GM19397 (cell line): ENCODE measurements around the gene VASN.

Source experiments
- ATAC-seq: cut with Tn5 transposase; IDR thresholded peaks from one replicate; pipeline ENCODE4 v1.9.1; 2021; ENCODE audit warnings: mild to moderate bottlenecking, moderate library complexity; ENCODE audit not compliant: unreplicated experiment

VASN gene

DNA sequence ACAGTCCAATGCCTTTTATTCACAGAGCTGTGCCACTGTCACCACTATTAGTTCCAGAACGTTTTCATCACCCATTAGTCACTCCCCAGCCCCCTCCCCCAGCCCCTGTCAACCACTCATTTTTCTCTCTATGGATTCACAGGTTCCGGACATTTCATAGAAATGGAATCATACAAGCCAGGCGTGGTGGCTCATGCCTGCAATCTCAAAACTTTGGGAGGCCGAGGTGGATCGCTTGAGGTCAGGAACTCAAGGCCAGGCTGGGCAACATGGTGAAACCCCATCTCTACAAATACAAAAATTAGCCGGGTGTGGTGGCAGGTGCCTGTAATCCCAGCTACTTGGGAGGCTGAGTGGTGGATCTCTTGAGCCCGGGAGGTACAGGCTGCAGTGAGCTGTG lies 19.8 kb upstream of the VASN start:
- ATAC-seq: no peak

DNA sequence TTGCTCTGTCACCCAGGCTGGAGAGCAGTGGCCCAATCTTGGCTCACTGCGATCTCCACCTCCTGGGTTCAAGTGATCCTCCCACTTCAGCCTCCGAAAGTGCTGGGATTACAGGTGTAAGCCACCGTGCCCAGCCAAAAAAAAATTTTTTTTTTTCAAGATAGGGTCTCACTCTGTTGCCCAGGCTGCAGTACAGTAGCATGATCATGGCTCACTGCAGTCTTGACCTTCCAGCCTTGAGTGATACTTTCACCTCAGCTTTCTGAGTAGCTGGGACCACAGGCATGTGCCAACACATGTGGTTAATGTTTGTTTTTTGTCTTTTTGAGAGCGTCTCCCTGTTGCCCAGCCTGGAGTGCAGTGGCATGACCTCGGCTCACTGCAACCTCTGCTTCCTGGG lies 18.8 kb upstream of the VASN start:
- ATAC-seq: no peak

DNA sequence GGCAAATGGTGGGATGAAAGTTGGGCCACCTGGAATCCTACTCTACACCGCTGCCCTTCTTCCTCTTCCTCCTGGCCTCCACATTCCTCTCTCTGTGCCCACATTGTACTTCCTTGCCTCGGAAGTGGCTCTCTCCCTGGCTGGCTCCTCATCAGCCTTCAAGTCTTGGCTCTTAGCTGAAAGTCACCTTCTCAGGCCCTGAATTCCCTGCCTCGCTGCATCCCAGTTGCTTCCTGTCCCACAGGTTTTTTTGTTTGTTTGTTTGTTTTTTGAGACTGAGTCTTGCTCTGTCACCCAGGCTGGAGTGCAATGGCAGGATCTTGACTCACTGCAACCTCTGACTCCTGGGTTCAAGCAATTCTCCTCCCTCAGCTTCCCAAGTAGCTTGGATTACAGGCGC lies 18.0 kb upstream of the VASN start:
- no peak for ATAC-seq

DNA sequence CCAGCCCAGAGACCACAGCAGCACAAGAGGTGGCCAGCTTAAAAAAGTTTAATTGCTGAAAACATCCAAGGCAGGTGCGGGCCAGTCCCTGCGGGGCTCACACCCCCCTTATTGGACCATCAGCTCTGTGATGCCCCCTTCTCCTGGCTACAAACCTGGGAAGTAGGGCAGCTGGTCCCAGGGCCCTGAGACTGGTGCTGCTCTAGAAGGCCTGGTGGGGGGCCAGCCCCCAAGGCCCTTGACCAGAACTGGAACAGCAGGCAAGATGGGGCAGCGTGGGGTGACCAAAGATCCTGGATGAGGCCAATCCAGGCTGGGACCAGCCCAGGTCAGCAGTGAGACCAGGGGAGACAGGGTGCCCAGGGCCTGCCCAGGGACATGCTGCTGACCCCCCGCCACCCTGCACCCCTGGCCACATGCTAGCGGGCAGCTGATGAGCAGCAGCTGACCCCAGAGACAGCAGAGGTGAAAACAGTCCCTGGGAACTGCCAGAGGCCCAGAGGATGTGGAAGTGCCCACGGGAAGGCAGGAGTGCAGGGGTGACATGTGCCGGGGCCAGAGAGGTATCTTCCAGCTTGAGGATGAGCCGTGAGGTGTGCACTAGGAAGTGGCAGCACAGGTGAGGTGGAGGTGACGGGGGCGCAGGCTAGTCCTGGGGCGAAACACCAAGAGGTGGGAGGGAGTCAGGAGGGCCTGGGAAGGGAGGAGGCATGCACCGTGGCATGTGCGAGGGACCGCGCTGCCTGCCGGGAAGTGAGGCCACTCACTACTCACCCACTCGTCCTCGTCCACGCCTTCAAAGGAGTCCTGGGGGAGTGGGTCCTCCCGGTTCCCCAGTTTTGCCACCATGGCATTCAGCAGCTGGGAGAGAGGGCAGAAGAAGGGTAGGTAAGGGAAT lies 16.9 kb upstream of the VASN start:
- ATAC-seq: no peak

DNA sequence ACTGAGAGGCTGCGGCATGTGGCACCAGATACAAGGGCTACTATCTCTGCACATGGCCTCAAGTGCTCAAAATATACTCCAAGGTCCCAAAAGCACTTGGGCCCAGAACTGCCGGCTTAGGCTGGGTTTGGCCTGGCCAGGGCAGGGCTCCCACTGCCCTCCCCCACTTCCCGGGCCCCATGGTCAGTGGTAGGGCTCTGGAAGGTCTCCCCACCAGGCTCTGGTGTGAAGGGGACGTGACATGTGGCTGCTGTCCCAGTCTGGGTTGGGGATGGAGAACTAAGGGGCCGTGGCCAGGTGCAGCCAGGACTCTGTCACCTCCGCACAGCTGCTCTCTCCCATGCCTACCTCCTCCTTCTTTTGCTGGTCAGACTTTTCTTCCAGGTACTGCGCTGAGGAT lies 14.8 kb upstream of the VASN start:
- ATAC-seq: no peak

- no peak for ATAC-seq
Measured at GRCh38 chr16:4358236-4358635, 13.4 kb upstream of the VASN start.

DNA sequence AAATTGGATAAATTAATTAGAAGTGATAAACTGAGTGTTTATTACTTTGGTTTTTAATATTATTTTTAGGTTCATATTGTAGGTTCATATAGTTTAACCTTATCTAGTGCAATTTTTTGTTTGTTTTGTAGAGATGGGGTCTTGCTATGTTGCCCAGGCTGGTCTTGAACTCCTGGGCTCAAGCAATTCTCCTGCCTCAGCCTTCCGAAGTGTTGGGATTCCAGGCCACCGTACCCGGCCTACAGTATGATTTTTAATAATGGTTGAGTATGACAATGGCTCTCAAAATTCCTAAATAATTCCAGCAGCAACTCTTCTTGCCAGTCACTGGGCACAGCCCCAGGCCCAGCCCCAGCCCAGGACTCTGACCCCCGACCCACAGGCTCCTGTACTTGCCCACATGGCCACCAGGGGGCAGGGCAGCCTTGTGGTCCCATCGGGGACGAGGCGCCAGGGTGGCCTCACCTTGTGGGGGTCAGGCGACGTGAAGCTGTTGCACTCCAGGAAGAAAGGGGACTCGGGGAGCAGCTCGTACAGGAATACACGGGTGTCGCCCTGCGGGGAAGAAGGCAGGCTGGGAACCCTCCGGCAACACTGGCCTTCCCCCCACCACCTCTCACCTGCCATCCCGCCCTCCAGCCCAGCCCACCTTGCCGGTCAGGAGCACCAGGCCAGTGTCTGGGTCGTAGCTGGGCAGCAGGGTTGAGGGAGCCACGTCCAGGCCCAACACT lies 12.7 kb upstream of the VASN start:
- no peak for ATAC-seq

GRCh38 chr16:4359914-4360313 lies 11.7 kb upstream of the VASN start:
- ATAC-seq: no peak

GRCh38 chr16:4360538-4361021 lies 11.1 kb upstream of the VASN start:
- ATAC-seq: no peak

- ATAC-seq: no peak
Measured at GRCh38 chr16:4361033-4361943, 10.4 kb upstream of the VASN start.

- ATAC-seq: no peak
Measured at GRCh38 chr16:4361944-4362311, 9.7 kb upstream of the VASN start.

DNA sequence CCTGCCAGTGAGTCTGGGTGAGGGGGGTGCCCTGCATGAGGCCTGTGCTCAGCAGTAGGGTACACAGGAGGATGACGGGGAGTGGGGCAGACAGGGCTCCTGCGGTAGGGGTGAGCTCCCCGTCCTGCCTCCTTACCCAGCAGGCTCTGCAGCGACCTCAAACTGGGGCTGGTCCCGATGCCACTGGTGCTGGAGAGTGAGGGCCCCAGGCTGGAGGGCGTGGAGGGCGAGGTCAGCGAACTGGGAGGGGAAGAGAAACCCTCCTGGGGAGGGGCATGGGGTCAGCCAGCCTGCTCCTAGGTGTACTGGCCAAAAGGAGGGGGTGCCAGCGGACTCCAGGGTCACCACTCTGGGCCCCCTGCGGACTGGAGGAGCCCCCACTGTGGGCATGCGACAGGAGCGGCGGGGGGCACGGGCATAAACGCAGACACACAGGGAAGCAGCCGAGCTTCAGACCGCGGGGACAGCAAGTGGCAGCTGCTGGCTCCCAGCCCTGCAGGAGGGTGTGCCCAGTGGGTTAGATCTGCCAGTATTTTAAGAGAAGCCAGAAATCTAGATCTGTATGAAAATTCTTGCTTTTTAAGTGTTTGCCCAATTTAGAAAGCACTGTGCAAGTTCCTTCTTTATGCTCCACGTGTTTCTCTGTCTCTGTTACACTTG lies 9.0 kb upstream of the VASN start:
- no peak for ATAC-seq

- no peak for ATAC-seq
Measured at GRCh38 chr16:4364196-4365013, 7.2 kb upstream of the VASN start.

- ATAC-seq: no peak
Measured at GRCh38 chr16:4365014-4365406, 6.6 kb upstream of the VASN start.

DNA sequence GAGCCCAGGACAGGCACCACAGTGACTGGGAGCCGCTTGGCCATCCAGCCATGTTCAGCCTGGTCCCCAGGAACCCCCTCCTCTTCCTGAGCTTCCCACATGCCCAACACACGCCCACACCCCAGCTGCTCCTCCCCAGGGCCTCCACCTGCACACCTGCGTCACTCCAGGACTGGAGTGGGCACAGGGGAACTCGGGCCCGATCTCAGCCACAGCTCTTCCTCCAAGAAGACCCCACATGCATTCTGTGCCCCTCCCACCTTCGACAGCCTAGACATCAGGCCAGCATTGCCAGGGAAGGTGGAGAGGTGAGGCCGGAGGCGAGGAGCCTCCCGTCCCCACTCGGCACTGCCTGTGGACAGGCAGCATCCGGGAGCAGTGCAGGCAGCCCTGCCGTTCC lies 6.0 kb upstream of the VASN start:
- ATAC-seq: no peak

DNA sequence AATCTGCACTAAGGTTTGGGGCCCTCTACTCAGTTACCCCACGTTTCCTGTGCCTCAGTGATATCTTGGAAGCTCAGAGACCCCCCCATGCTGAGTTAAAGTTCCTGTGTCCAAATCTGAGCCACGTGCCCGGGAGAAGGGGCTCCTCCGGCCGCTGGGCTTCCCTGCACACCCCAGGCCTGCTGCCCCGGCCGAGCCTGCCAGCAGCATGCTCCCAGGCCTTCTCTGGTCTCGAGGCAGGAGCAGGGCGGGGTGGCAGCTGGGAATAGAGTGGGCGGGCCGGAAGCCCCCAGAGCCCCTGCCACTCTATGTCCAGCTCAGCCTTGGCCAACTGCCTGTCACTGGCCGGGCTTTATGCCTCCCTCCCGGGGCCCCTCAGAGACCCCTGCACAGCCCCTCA lies 5.6 kb upstream of the VASN start:
- ATAC-seq: no peak

- no peak for ATAC-seq
Measured at GRCh38 chr16:4367393-4367856, 4.2 kb upstream of the VASN start.

DNA sequence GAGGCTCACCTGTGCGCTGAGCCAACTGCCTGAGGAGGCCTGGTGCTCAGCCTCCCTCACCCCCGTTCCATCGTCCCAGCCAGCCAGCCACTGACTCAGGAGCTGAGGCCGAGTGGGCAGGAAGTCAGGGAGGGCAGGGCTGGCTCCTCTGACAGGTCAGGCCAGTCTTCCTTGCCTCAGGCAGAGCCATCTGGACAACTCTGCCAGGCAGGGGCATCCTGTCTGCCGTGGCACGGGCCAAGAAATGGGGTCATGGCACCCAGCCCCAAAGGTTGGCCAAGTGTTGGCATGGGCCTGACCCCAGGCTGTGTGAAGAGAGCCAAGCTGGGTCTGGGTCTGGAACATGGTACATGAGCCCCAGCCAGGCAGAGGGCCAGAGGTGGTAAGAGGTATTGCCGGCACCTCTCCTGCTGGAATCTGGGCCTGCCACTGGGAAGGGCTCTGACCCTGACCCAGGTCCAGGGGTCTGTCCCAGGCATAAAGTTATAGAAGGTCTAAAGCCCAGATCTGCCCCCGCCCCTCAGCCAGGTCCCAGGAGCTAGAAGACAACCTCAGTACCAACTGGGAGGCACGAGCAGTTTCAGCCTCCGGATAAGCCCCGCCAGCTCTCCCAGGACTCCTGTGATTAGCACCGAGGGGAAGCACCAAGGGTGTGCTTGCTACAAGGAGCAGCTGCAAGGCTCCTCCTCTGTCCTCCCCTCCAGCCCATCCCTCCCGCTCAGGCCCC lies 2.5 kb upstream of the VASN start:
- ATAC-seq: no peak

DNA sequence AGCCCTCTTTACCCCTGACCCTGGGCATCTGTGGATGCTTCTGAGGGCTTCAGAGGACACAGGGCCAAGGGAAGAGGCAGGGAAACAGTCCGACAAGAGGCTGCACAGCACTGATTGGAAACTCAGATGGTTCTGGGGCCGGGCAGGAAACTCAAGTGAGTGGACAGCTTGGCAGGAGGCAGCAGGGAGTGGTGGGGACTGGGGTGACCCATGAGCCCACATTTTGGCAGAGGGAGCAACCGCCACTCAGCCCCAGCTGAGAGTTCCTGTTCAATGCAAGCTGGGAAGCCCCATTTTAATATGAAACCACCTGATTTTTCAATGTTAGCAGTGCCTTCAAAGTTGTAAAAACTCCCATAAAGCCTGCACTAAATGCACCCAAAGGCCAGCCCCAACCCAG lies 1.5 kb upstream of the VASN start:
- ATAC-seq: no peak
